Measurements from ENCODE around the gene KLB.
"Not testable (repeated sequence)": the region's sequence is repeated elsewhere in the genome, so short reads cannot be mapped to it uniquely, and the experiment has no call there.

The KLB gene

GRCh38 chr4:39455486-39455885 is 48.8 kb downstream of the KLB start:
- DNase-seq (ENCODE audit: low read depth): no peak
- H3K4me3 ChIP-seq (ENCODE audit: low read depth, low read length): no peak overlapping the region
- TF ChIP-seq, protein P1, sequence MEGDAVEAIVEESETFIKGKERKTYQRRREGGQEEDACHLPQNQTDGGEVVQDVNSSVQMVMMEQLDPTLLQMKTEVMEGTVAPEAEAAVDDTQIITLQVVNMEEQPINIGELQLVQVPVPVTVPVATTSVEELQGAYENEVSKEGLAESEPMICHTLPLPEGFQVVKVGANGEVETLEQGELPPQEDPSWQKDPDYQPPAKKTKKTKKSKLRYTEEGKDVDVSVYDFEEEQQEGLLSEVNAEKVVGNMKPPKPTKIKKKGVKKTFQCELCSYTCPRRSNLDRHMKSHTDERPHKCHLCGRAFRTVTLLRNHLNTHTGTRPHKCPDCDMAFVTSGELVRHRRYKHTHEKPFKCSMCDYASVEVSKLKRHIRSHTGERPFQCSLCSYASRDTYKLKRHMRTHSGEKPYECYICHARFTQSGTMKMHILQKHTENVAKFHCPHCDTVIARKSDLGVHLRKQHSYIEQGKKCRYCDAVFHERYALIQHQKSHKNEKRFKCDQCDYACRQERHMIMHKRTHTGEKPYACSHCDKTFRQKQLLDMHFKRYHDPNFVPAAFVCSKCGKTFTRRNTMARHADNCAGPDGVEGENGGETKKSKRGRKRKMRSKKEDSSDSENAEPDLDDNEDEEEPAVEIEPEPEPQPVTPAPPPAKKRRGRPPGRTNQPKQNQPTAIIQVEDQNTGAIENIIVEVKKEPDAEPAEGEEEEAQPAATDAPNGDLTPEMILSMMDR (conservative IDR thresholded peaks at IDR 0.05; ENCODE audit: low read depth, low read length): no peak

DNA sequence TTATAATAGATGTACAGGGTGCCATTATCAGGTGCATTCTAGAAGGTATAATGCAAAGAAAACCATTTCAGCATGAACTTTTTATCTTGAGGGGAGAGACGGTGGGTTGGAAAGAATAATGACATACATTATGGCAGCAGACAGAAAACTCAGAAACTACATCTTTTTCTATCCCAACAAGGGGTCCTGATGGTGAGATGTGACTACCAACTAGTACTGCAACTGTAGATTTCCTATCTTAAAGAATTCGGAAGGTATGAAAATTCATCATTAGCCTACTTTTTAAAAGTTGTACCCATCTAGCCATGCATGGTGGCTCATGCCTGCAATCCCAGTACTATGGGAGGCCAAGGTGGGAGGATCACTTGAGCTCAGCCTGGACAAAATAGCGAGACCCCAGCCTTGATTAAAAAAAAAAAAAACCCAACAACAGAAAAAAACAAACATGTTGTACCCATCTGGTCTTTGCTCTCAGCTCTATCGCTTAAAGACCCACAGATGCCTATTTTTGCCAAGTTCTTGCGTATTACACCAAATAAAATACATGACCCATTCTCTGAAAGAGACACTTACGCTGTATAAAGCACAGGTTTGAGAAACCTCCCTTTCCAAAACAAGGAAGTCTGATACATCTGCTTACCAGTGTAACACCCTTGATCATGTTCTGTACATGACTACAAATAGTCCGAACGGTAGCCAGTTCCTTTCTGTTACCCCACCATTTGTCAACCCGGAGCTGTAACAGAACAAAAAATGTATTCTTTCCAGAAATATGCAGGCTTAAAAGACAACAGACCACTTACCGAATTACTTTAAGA is 50.4 kb downstream of the KLB start:
- DNase-seq (ENCODE audit: low read depth): no peak
- peak overlapping the region; percentile 77 for H3K4me3 ChIP-seq (ENCODE audit: low read depth, low read length)
- TF ChIP-seq, protein P1 (conservative IDR thresholded peaks at IDR 0.05; ENCODE audit: low read depth, low read length): no peak

DNA sequence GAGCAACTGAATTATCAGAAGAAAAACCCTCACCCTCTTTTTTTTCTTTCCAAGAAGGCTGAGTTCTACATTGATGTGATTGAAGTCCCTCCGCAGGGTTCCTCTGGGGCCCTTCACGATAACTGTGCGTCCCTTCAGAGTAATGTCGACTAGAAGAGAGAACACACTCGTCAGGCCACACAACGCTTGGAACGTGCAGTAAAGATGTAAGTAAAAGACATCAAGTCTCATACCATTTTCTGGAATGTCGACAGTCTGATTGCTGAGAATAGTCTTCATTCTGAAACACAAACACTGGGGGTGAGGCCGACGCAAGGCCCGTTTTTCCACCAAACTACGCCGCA is 51.4 kb downstream of the KLB start:
- H3K4me3 ChIP-seq (ENCODE audit: low read depth, low read length): peak overlapping the region; percentile 77
- not testable (repeated sequence) for DNase-seq (ENCODE audit: low read depth)

DNA sequence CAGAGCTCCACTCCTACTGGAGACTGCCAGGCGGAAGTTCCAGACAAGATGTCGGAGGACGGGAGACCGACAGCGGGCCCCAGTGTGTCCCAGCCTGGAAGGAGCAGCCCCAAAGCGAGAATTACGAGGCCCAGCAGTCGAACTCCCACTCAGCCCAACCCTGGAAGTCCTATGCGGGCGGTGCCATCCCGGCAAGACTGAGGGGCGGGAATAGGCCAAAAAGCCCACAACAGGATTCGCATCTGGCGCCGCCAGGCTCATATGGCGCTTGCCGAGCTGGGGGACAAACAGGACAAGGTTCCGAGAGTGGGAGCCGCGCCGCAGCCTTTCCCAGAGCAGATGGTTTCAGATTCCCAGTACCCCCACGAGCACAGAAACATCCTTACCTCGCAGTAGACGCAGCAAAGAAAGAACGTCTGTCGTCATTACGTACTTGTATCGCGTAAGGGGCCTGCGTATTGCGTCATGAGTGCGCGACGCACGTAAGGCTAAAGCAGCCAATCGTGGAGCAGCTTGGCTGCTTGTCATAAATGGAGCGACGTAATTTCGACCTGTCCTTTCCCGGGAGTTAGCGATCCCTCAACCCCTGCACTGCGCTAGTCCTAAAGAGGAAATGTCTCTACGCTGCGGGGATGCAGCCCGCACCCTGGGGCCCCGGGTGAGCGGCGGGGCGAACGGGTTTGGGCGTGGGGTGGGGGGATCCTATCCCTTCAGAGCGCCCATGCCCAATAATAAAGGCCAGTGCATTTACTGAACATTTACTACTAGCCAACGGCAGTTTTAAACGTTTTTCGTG is 52.0 kb downstream of the KLB start, which contains the start of the genes LIAS and RPL9:
Gene LIAS (plus strand): TSS at position 552 of the 796 bp plus-strand sequence. CDS start 62 bp downstream, at position 614.
Gene RPL9 (minus strand): TSS at position 418 of the 796 bp plus-strand sequence. CDS start 483 bp downstream, outside the sequence.
- TF ChIP-seq, protein P1 (conservative IDR thresholded peaks at IDR 0.05; ENCODE audit: low read depth, low read length): no peak
- DNase-seq (ENCODE audit: low read depth): peak; percentile 100
- peak within 1 kb of the TSS; percentile 77 for H3K4me3 ChIP-seq (ENCODE audit: low read depth, low read length)

- TF ChIP-seq, protein P1 (conservative IDR thresholded peaks at IDR 0.05; ENCODE audit: low read depth, low read length): peak; percentile 36
- peak overlapping the region; percentile 12 for H3K4me3 ChIP-seq (ENCODE audit: low read depth, low read length)
- peak; percentile 92 for DNase-seq (ENCODE audit: low read depth)
These were observed 58.3 kb downstream of the KLB start for GRCh38 chr4:39464886-39465501.

DNA sequence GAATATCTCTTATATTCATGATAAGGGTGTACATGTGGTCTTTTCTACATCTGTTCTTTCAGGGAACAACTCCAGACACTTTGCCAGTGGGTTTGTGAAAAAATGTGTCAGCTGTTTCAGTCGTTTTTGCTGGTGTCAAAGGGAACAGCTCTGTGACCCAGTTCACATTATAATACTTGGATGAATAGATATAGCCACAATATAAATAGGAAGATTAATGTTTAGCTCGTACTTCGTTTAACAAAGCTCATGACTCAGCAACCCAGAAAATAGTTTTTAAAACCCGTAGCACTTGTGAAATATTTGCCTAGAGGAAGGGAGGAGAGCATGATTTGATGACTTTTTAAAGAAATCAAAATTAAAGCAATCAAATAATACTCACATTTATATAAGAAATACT is 60.0 kb downstream of the KLB start:
- no peak overlapping the region for H3K4me3 ChIP-seq (ENCODE audit: low read depth, low read length)
- TF ChIP-seq, protein P1 (conservative IDR thresholded peaks at IDR 0.05; ENCODE audit: low read depth, low read length): no peak
- DNase-seq (ENCODE audit: low read depth): no peak

GRCh38 chr4:39467464-39467863 is 60.7 kb downstream of the KLB start:
- no peak overlapping the region for H3K4me3 ChIP-seq (ENCODE audit: low read depth, low read length)
- no peak for DNase-seq (ENCODE audit: low read depth)
- TF ChIP-seq, protein P1 (conservative IDR thresholded peaks at IDR 0.05; ENCODE audit: low read depth, low read length): no peak
